Smooth muscle cell of bladder (primary cell): Measurements from ENCODE around the gene PCLAF. TPM values are rescaled to one million over a fixed set of nuclear protein-coding genes. Genes with fewer than 3 reads are reported as not detected.

Source experiments
- total RNA-seq: library from RNA; depleted of rRNA; stranded (reverse); fragments of >200 nt; gene quantifications from 2 replicates; pipeline ENCODE4 v1.2.3, GENCODE V29; 2014

Gene PCLAF
- total RNA-seq = 14.7 and 32.0 TPM in 2 replicates

GRCh38 chr15:64381000-64381751, at the start of gene PCLAF:
TSS of gene PCLAF (minus strand) at chr15:64381441. CDS start at chr15:64381371, 70 bp downstream.

GRCh38 chr15:64387562-64388168, 6.4 kb upstream of the PCLAF start, which contains the start of gene TRIP4:
TSS of gene TRIP4 (plus strand) at chr15:64387836. CDS start at chr15:64387864, 28 bp downstream.

GRCh38 chr15:64355944-64356709, 25.1 kb downstream of the PCLAF start, which contains the start of gene CSNK1G1:
TSS of gene CSNK1G1 (minus strand) at chr15:64356173. CDS start at chr15:64300499, 55,674 bp downstream.

Other genes starting within 250 kb of the PCLAF start
- 0.14 and 0.18 TPM in 2 replicates for gene SNX22, start 229.7 kb downstream of the PCLAF start, total RNA-seq
- 1,545 and 1,681 TPM in 2 replicates for gene PPIB, start 218.4 kb downstream of the PCLAF start, total RNA-seq
- gene CSNK1G1, start 25.3 kb downstream of the PCLAF start, total RNA-seq = 18.5 and 20.6 TPM in 2 replicates
- gene TRIP4, start 6.4 kb upstream of the PCLAF start, total RNA-seq = 7.4 and 8.2 TPM in 2 replicates
- gene ZNF609, start 79.1 kb upstream of the PCLAF start, total RNA-seq = 13.2 and 15.8 TPM in 2 replicates